Parathyroid adenoma (tissue), 2 donors: ENCODE results near the gene ARHGAP42.

Experiments
- H2AFZ ChIP-seq: fragments of 300-600 bp; sonication (generic); one replicate; pipeline ENCODE4 v1.7.0; 2017; ENCODE audit warnings: antibody characterized with exemption, mild to moderate bottlenecking
- H3K27ac ChIP-seq: fragments of 300-600 bp; sonication (generic); one replicate; pipeline ENCODE4 v1.7.0; 2017
- H3K27me3 ChIP-seq: fragments of 300-600 bp; sonication (generic); one replicate; pipeline ENCODE4 v1.7.0; 2017; ENCODE audit warnings: low read length; ENCODE audit not compliant: control insufficient read depth, insufficient read depth
- H3K36me3 ChIP-seq: fragments of 300-600 bp; sonication (generic); one replicate; pipeline ENCODE4 v1.7.0; 2017; ENCODE audit warnings: low read length; ENCODE audit not compliant: control insufficient read depth, insufficient read depth
- H3K4me1 ChIP-seq: fragments of 300-600 bp; sonication (generic); one replicate; pipeline ENCODE4 v1.7.0; 2017; ENCODE audit warnings: control low read depth
- H3K4me2 ChIP-seq: fragments of 300-600 bp; sonication (generic); one replicate; pipeline ENCODE4 v1.7.0; 2017; ENCODE audit warnings: low read length
- H3K4me3 ChIP-seq: fragments of 300-600 bp; sonication (generic); one replicate; pipeline ENCODE4 v1.7.0; 2017; ENCODE audit warnings: low read depth, low read length
- H3K79me2 ChIP-seq: fragments of 300-600 bp; sonication (generic); one replicate; pipeline ENCODE4 v1.7.0; 2017; ENCODE audit warnings: control low read depth
- H3K9ac ChIP-seq: fragments of 300-600 bp; sonication (generic); one replicate; pipeline ENCODE4 v1.7.0; 2017; ENCODE audit warnings: mild to moderate bottlenecking
- H3K9me3 ChIP-seq: fragments of 300-600 bp; sonication (generic); one replicate; pipeline ENCODE4 v1.7.0; 2017; ENCODE audit warnings: low read length; ENCODE audit not compliant: control insufficient read depth
- CTCF ChIP-seq: fragments of 300-600 bp; sonication (generic); IDR thresholded peaks from one replicate; pipeline ENCODE4 v1.7.0; 2017; ENCODE audit warnings: antibody characterized with exemption, mild to moderate bottlenecking
- donor health status: primary hyperparathyroidism.

The ARHGAP42 gene

GRCh38 chr11:100991541-100991940, 304.5 kb downstream of the ARHGAP42 start:
- H3K4me1 ChIP-seq = no peaks in the 10 kb centered on the region
- H3K27ac ChIP-seq = no peak overlapping the region
- no peak for TF ChIP-seq CTCF
- H3K4me2 ChIP-seq = no peak overlapping the region
- H3K27me3 ChIP-seq = no peaks in the 10 kb centered on the region
- no peak overlapping the region for H2AFZ ChIP-seq
- no peaks in the 10 kb centered on the region for H3K36me3 ChIP-seq
- no peaks in the 10 kb centered on the region for H3K79me2 ChIP-seq
- no peaks in the 10 kb centered on the region for H3K9me3 ChIP-seq
- H3K9ac ChIP-seq = no peak overlapping the region
- H3K4me3 ChIP-seq = no peak overlapping the region

GRCh38 chr11:100994966-100995365, 307.9 kb downstream of the ARHGAP42 start:
- H3K4me1 ChIP-seq = no peaks in the 10 kb centered on the region
- H3K9me3 ChIP-seq = no peaks in the 10 kb centered on the region
- H3K36me3 ChIP-seq = no peaks in the 10 kb centered on the region
- no peak for TF ChIP-seq CTCF
- no peaks in the 10 kb centered on the region for H3K27me3 ChIP-seq
- H2AFZ ChIP-seq = no peak overlapping the region
- H3K9ac ChIP-seq = no peak overlapping the region
- H3K4me3 ChIP-seq = no peak overlapping the region
- H3K27ac ChIP-seq = no peak overlapping the region
- no peak overlapping the region for H3K4me2 ChIP-seq
- H3K79me2 ChIP-seq = no peaks in the 10 kb centered on the region

GRCh38 chr11:100999756-101000155, 312.7 kb downstream of the ARHGAP42 start:
- Histone ChIP-seq H3K79me2 (no peaks in the 10 kb centered on the region), H2AFZ (no peak overlapping the region), H3K36me3 (no peaks in the 10 kb centered on the region), H3K4me1 (no peaks in the 10 kb centered on the region), H3K9me3 (no peaks in the 10 kb centered on the region), H3K27ac (no peak overlapping the region), H3K4me3 (no peak overlapping the region), H3K9ac (no peak overlapping the region), H3K4me2 (no peak overlapping the region), H3K27me3 (no peaks in the 10 kb centered on the region)
- no peak for TF ChIP-seq CTCF

- no peaks in the 10 kb centered on the region for H3K36me3 ChIP-seq
- H3K4me1 ChIP-seq = no peaks in the 10 kb centered on the region
- H3K9ac ChIP-seq = no peak overlapping the region
- TF ChIP-seq CTCF = no peak
- no peak overlapping the region for H2AFZ ChIP-seq
- no peaks in the 10 kb centered on the region for H3K9me3 ChIP-seq
- H3K4me2 ChIP-seq = no peak overlapping the region
- H3K27me3 ChIP-seq = no peaks in the 10 kb centered on the region
- no peak overlapping the region for H3K4me3 ChIP-seq
- no peak overlapping the region for H3K27ac ChIP-seq
- no peaks in the 10 kb centered on the region for H3K79me2 ChIP-seq
Measured at GRCh38 chr11:101003468-101003867, 316.4 kb downstream of the ARHGAP42 start.

GRCh38 chr11:101008961-101009689, 322.0 kb downstream of the ARHGAP42 start:
- H3K9ac ChIP-seq = no peak overlapping the region
- H3K79me2 ChIP-seq = no peaks in the 10 kb centered on the region
- H3K27ac ChIP-seq = no peak overlapping the region
- H3K4me2 ChIP-seq = no peak overlapping the region
- H3K36me3 ChIP-seq = no peaks in the 10 kb centered on the region
- H3K4me1 ChIP-seq = no peaks in the 10 kb centered on the region
- no peak for TF ChIP-seq CTCF
- H3K4me3 ChIP-seq = no peak overlapping the region
- H2AFZ ChIP-seq = no peak overlapping the region
- H3K27me3 ChIP-seq = no peaks in the 10 kb centered on the region
- no peaks in the 10 kb centered on the region for H3K9me3 ChIP-seq
